Right atrium auricular region (tissue), 2 donors: Measurements from ENCODE around the gene NLRP5. TPM values are rescaled to one million over a fixed set of nuclear protein-coding genes. Genes with fewer than 3 reads are reported as not detected.

Experiments
- DNase-seq: peaks from one replicate; pipeline ENCODE4 v3.0.0-alpha.2; 2019; ENCODE audit warnings: low spot score
- H3K27ac ChIP-seq, 2 donors: fragments of 200-600 bp; sonication (generic); 1 replicate in 1 of 2; 2 replicates in 1 of 2; pipeline ENCODE4 v1.5.1; 2016 to 2019
- H3K27me3 ChIP-seq, 2 donors: fragments of 200-600 bp; sonication (generic); one replicate each; pipeline versions ENCODE4 v1.5.1 to v1.6.0; 2017 to 2019
- H3K36me3 ChIP-seq: fragments of 200-600 bp; sonication (generic); one replicate; pipeline ENCODE4 v1.5.1; 2016
- H3K4me1 ChIP-seq, 2 donors: fragments of 200-600 bp; sonication (generic); one replicate each; pipeline versions ENCODE4 v1.5.1 to v1.6.0; 2017 to 2019
- H3K4me3 ChIP-seq, 2 donors: fragments of 200-600 bp; sonication (generic); 1 replicate in 1 of 2; 2 replicates in 1 of 2; pipeline ENCODE4 v1.5.1; 2017 to 2019; ENCODE audit warnings: mild to moderate bottlenecking in 1 of 2, moderate library complexity in 1 of 2
- H3K9me3 ChIP-seq, 2 donors: fragments of 200-600 bp; sonication (generic); one replicate each; pipeline ENCODE4 v1.5.1; 2019
- CTCF ChIP-seq, 2 donors: fragments of 200-600 bp; sonication (generic); IDR thresholded peaks; one replicate each; pipeline ENCODE4 v1.5.1; 2019; ENCODE audit warnings: antibody characterized with exemption in 2 of 2
- total RNA-seq, 2 donors: library from RNA; depleted of rRNA; stranded (reverse); fragments of >200 nt; gene quantifications; one replicate each; pipeline ENCODE4 v1.1.0, GENCODE V29; 2016

Gene NLRP5
- total RNA-seq, 2 donors from 2014 or later, result not detected

- Histone ChIP-seq H3K27me3 (no peaks in the 10 kb centered on the region), H3K4me3 (no peak overlapping the region), H3K36me3 (no peaks in the 10 kb centered on the region), H3K27ac (no peak overlapping the region), H3K4me1 (no peaks in the 10 kb centered on the region), H3K9me3 (no peaks in the 10 kb centered on the region)
- TF ChIP-seq CTCF (IDR thresholded peaks at IDR 0.05), result no peak
- DNase-seq, result no peak
Observed at GRCh38 chr19:56053596-56053995, 67.0 kb downstream of the NLRP5 start.

GRCh38 chr19:56066152-56067023 lies 79.8 kb downstream of the NLRP5 start:
- Histone ChIP-seq H3K9me3 (no peaks in the 10 kb centered on the region), H3K27me3 (no peaks in the 10 kb centered on the region), H3K4me3 (peak overlapping the region in 1 of 2 donors; percentile 17), H3K4me1 (peaks cover 0 to 9% of the 10 kb centered on the region in 2 donors), H3K36me3 (no peaks in the 10 kb centered on the region), H3K27ac (no peak overlapping the region)
- TF ChIP-seq CTCF (IDR thresholded peaks at IDR 0.05), result peak; percentile 94 to 96
- no peak for DNase-seq

- peaks cover 0 to 9% of the 10 kb centered on the region in 2 donors for H3K4me1 ChIP-seq
- no peak for DNase-seq
Observed at GRCh38 chr19:56069642-56070041, 83.1 kb downstream of the NLRP5 start.

GRCh38 chr19:56071151-56071550 lies 84.6 kb downstream of the NLRP5 start:
- peaks cover 0 to 7% of the 10 kb centered on the region in 2 donors for H3K4me1 ChIP-seq
- TF ChIP-seq CTCF (IDR thresholded peaks at IDR 0.05), result no peak
- no peaks in the 10 kb centered on the region for H3K36me3 ChIP-seq
- no peaks in the 10 kb centered on the region for H3K9me3 ChIP-seq
- no peak overlapping the region for H3K27ac ChIP-seq
- H3K27me3 ChIP-seq, result no peaks in the 10 kb centered on the region
- DNase-seq, result no peak
- H3K4me3 ChIP-seq, result no peak overlapping the region

More at GRCh38 chr19:56069642-56070041, 83.1 kb downstream of the NLRP5 start:
- TF ChIP-seq CTCF (IDR thresholded peaks at IDR 0.05), result no peak
- H3K27me3 ChIP-seq, result no peaks in the 10 kb centered on the region
- no peaks in the 10 kb centered on the region for H3K9me3 ChIP-seq
- H3K27ac ChIP-seq, result no peak overlapping the region
- H3K4me3 ChIP-seq, result no peak overlapping the region
- H3K36me3 ChIP-seq, result no peaks in the 10 kb centered on the region

GRCh38 chr19:56076498-56076897 lies 89.9 kb downstream of the NLRP5 start:
- Histone ChIP-seq H3K27me3 (no peaks in the 10 kb centered on the region), H3K4me3 (no peak overlapping the region), H3K4me1 (peaks cover 0 to 8% of the 10 kb centered on the region in 2 donors), H3K9me3 (no peaks in the 10 kb centered on the region), H3K27ac (no peak overlapping the region), H3K36me3 (no peaks in the 10 kb centered on the region)
- peak; percentile 52 to 89 for TF ChIP-seq CTCF (IDR thresholded peaks at IDR 0.05)
- no peak for DNase-seq
